ENCODE results near the gene KIAA0513. TPM values are rescaled to one million over a fixed set of nuclear protein-coding genes. Genes with fewer than 3 reads are reported as not detected.

Gene KIAA0513
- total and polyA plus RNA-seq, 2 of the 13 experiments (the other 11 are each of a cell fraction or from before 2014, with no cell fraction given): 1.8 TPM

DNA sequence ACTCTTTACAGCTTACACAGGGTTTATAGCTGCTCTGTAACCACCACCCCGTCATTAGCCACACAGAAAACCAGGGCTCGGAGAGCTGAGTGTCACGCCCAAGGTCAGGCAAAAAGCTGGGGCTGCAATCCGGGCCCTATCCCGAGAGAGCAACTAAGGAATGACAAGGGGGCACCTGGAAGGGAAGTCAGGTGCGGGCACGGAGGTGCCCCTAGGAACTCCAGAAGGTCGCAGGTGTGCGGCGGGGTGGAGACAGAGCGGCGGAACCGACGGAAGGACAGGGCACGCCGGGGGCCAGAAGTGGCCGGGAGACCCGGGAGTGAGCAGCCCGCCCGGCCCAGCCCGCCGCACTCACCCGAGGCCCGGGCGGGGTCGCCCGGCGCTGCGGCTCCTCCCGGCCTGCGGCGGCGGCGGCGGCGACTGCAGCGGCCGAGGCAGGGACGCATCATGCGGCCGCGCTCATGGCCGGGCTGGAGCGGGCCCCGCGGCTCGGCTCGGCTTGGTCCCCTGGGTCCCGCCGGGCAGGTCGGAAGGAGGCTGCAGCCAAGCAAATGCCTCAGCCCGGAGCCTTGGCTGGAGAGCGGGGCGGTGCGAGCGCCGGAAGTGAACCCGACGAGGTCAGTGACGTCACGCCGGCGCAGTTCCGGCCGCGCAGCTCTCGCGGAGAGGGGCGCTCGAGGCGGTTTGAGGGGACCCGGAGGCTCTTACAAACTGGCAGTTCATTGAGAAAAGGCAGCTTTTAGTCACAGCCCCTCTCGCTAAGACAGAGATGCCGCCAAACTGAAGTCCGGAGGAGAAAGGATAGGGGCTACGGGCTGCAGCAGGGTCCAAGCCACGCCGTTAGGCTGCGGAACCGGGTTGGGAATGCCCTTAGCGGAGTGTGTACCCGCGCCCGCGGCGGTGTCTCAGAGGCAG is 16.4 kb upstream of the KIAA0513 start, which contains the start of gene ZDHHC7 (continued):
- no peak for TF ChIP-seq XBP1 (CRISPR knock-in tag; IDR thresholded peaks at IDR 0.05)
- peak; percentile 55; the same call in 1 of the 2 replicates for TF ChIP-seq ZNF749 (CRISPR knock-in tag; IDR thresholded peaks at IDR 0.05; ENCODE audit: borderline replicate concordance)
- no peak for TF ChIP-seq NFRKB (IDR thresholded peaks at IDR 0.05)
- peak; percentile 57; the same call in 1 of the 2 replicates for TF ChIP-seq ZNF44 (CRISPR knock-in tag; IDR thresholded peaks at IDR 0.05)
- no peak for TF ChIP-seq ZBTB49 (CRISPR knock-in tag; IDR thresholded peaks at IDR 0.05; ENCODE audit: borderline replicate concordance)
- no peak; the same call in 1 of the 2 replicates for TF ChIP-seq BRD4 (CRISPR knock-in tag; IDR thresholded peaks at IDR 0.05)
- TF ChIP-seq ZNF850 (CRISPR knock-in tag; conservative IDR thresholded peaks at IDR 0.05): no peak
- no peak for TF ChIP-seq ZNF577 (CRISPR knock-in tag; IDR thresholded peaks at IDR 0.05; ENCODE audit: borderline replicate concordance, low read depth)
- TF ChIP-seq RCOR2 (CRISPR knock-in tag; IDR thresholded peaks at IDR 0.05): no peak; the same call in 1 of the 2 replicates
- TF ChIP-seq SMAD9 (CRISPR knock-in tag; IDR thresholded peaks at IDR 0.05): no peak
- peak; percentile 23; the same call in 1 of the 2 replicates for TF ChIP-seq MIER3 (CRISPR knock-in tag; IDR thresholded peaks at IDR 0.05; ENCODE audit: borderline replicate concordance)
- peak; percentile 57; the same call in 1 of the 2 replicates for TF ChIP-seq KLF15 (CRISPR knock-in tag; IDR thresholded peaks at IDR 0.05; ENCODE audit: borderline replicate concordance)
- TF ChIP-seq ZNF768 (CRISPR knock-in tag; IDR thresholded peaks at IDR 0.05): peak; percentile 59; the same call in 1 of the 2 replicates
- TF ChIP-seq, protein P1, sequence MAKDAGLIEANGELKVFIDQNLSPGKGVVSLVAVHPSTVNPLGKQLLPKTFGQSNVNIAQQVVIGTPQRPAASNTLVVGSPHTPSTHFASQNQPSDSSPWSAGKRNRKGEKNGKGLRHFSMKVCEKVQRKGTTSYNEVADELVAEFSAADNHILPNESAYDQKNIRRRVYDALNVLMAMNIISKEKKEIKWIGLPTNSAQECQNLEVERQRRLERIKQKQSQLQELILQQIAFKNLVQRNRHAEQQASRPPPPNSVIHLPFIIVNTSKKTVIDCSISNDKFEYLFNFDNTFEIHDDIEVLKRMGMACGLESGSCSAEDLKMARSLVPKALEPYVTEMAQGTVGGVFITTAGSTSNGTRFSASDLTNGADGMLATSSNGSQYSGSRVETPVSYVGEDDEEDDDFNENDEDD (CRISPR knock-in tag; IDR thresholded peaks at IDR 0.05; ENCODE audit: borderline replicate concordance): peak; percentile 69; the same call in 1 of the 2 replicates
- TF ChIP-seq RAD51 (IDR thresholded peaks at IDR 0.05; ENCODE audit: borderline replicate concordance): no peak
- TF ChIP-seq ZNF660 (CRISPR knock-in tag; IDR thresholded peaks at IDR 0.05; ENCODE audit: borderline replicate concordance, low read depth): no peak
- no peak; a peak in 1 of 4 replicates for TF ChIP-seq EP300 (IDR thresholded peaks at IDR 0.05; ENCODE audit: low read depth in 2 of 2, low read length in 2 of 2)
- no peak for TF ChIP-seq EP300 (CRISPR knock-in tag; IDR thresholded peaks at IDR 0.05; ENCODE audit: borderline replicate concordance)
- TF ChIP-seq, protein P2, sequence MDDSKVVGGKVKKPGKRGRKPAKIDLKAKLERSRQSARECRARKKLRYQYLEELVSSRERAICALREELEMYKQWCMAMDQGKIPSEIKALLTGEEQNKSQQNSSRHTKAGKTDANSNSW (CRISPR knock-in tag; IDR thresholded peaks at IDR 0.05; ENCODE audit: borderline replicate concordance): no peak; the same call in 1 of the 2 replicates
- 0 out of 2 replicates have a peak, but pooled peaks have one; percentile 18 for TF ChIP-seq ZNF567 (CRISPR knock-in tag; IDR thresholded peaks at IDR 0.05; ENCODE audit: borderline replicate concordance)
- no peak for TF ChIP-seq CENPX (CRISPR knock-in tag; IDR thresholded peaks at IDR 0.05)
- TF ChIP-seq E2F2 (CRISPR knock-in tag; IDR thresholded peaks at IDR 0.05; ENCODE audit: borderline replicate concordance): 0 out of 2 replicates have a peak, but pooled peaks have one; percentile 57
- peak; percentile 78; the same call in 1 of the 2 replicates for TF ChIP-seq HDAC1 (CRISPR knock-in tag; IDR thresholded peaks at IDR 0.05)

Measured in HepG2 (cell line).